GM23248 (cell line): ENCODE results near the gene LTBP4. TPM values are rescaled to one million over a fixed set of nuclear protein-coding genes. Genes with fewer than 3 reads are reported as not detected.
"Not testable (repeated sequence)": the region's sequence is repeated elsewhere in the genome, so short reads cannot be mapped to it uniquely, and the experiment has no call there.

ENCODE experiments used
- DNase-seq: peaks from one replicate; pipeline ENCODE4 v3.0.0-alpha.2; 2015
- H2AFZ ChIP-seq: fragments of 200-600 bp; sonication (generic); 2 replicates; pipeline ENCODE4 v1.6.1; 2016; ENCODE audit warnings: antibody characterized with exemption
- H3F3A ChIP-seq: fragments of 200-600 bp; sonication (generic); 2 replicates; pipeline ENCODE4 v1.6.1; 2016; ENCODE audit warnings: mild to moderate bottlenecking, antibody characterized with exemption, mixed run types; ENCODE audit not compliant: insufficient read depth
- H3K27ac ChIP-seq: fragments of 200-600 bp; sonication (generic); 2 replicates; pipeline ENCODE4 v1.5.1; 2016; ENCODE audit warnings: mild to moderate bottlenecking
- H3K27me3 ChIP-seq: fragments of 200-600 bp; sonication (generic); replicated peaks from 2 replicates; pipeline ENCODE4 v1.6.1; 2016; ENCODE audit warnings: mild to moderate bottlenecking; ENCODE audit not compliant: insufficient read depth
- H3K36me3 ChIP-seq: fragments of 200-600 bp; sonication (generic); 2 replicates; pipeline ENCODE4 v1.6.1; 2016; ENCODE audit warnings: low read depth, mild to moderate bottlenecking
- H3K4me1 ChIP-seq: fragments of 200-600 bp; sonication (generic); 2 replicates; pipeline ENCODE4 v1.6.1; 2016; ENCODE audit warnings: mild to moderate bottlenecking; ENCODE audit not compliant: insufficient read depth
- H3K4me2 ChIP-seq: fragments of 200-600 bp; sonication (generic); one replicate; pipeline ENCODE4 v1.6.1; 2016; ENCODE audit warnings: mild to moderate bottlenecking; ENCODE audit not compliant: unreplicated experiment
- H3K4me3 ChIP-seq: fragments of 200-600 bp; sonication (generic); 2 replicates; pipeline ENCODE4 v1.5.1; 2016; ENCODE audit warnings: mild to moderate bottlenecking
- H3K79me2 ChIP-seq: fragments of 200-600 bp; sonication (generic); 2 replicates; pipeline ENCODE4 v1.6.1; 2016; ENCODE audit warnings: mild to moderate bottlenecking; ENCODE audit not compliant: insufficient read depth
- H3K9ac ChIP-seq: fragments of 200-600 bp; sonication (generic); 2 replicates; pipeline ENCODE4 v1.6.1; 2016; ENCODE audit warnings: mild to moderate bottlenecking
- H3K9me2 ChIP-seq: fragments of 200-600 bp; sonication (generic); 2 replicates; pipeline ENCODE4 v1.6.1; 2016; ENCODE audit warnings: mixed run types, mild to moderate bottlenecking, moderate library complexity; ENCODE audit not compliant: insufficient read depth
- H3K9me3 ChIP-seq: fragments of 200-600 bp; sonication (generic); one replicate; pipeline ENCODE4 v1.6.1; 2017; ENCODE audit warnings: low read depth
- H4K20me1 ChIP-seq: fragments of 200-600 bp; sonication (generic); 2 replicates; pipeline ENCODE4 v1.6.0; 2016; ENCODE audit not compliant: insufficient read depth
- EZH2 ChIP-seq: fragments of 200-600 bp; sonication (generic); IDR thresholded peaks from 2 replicates; pipeline ENCODE4 v1.6.1; 2018; ENCODE audit warnings: antibody characterized with exemption, mild to moderate bottlenecking; ENCODE audit not compliant: insufficient read depth, poor library complexity, severe bottlenecking
- EZH2phosphoT487 ChIP-seq: fragments of 200-600 bp; sonication (generic); IDR thresholded peaks from 2 replicates; pipeline ENCODE4 v1.6.1; 2018; ENCODE audit warnings: antibody characterized with exemption, moderate library complexity, mild to moderate bottlenecking, low read depth; ENCODE audit not compliant: insufficient read depth
- WGBS, 2 experiments: methylation state at CpG; one replicate each; pipeline ENCODE4 v1.1.6; 2015 to 2017; ENCODE audit warnings: low lambda C conversion rate in 2 of 2, low coverage in 1 of 2; ENCODE audit errors: missing lambda C conversion rate in 2 of 2; 5-methylcytosine and 5-hydroxymethylcytosine counted together
- in situ Hi-C: fragments of 300-500 bp; cut with MboI; formaldehyde crosslinking; loops from 2 replicates; pipeline ENCODE4 v1.15.0; 2020
- polyA plus RNA-seq: library from polyadenylated mRNA; unstranded; fragments of >200 nt; fragmentation: Nextera tagmentation; extraction: Ambion mirVana; gene quantifications from 2 replicates; pipeline ENCODE4 v1.2.1, GENCODE V29; 2016
- total RNA-seq: library from RNA; depleted of rRNA; stranded (reverse); fragments of >200 nt; shearing (Covaris generic); gene quantifications from 2 replicates; pipeline ENCODE4 v1.2.3, GENCODE V29; 2014

LTBP4 gene
- total and polyA plus RNA-seq, 2 experiments from 2014 or later, result 18.0 to 47.2 TPM

- in situ Hi-C loops, result no loop called here
Measured at GRCh38 chr19:40590464-40591265, 10.5 kb upstream of the LTBP4 start.

GRCh38 chr19:40591724-40592123, 9.4 kb upstream of the LTBP4 start:
- WGBS, 2 experiments, result 88 to 89% methylated on average over 4 of the region's 4 CpGs
- in situ Hi-C loops, H3K27me3 ChIP-seq, H3K9ac ChIP-seq, H3K9me3 ChIP-seq, H3K4me1 ChIP-seq, H3K36me3 ChIP-seq, H3F3A ChIP-seq, H3K9me2 ChIP-seq, H2AFZ ChIP-seq, H3K4me3 ChIP-seq, H4K20me1 ChIP-seq, H3K4me2 ChIP-seq, H3K27ac ChIP-seq, H3K79me2 ChIP-seq, DNase-seq: not testable (repeated sequence)

More at GRCh38 chr19:40590464-40591265, 10.5 kb upstream of the LTBP4 start:
- no peak overlapping the region for H3K9ac ChIP-seq
- no peaks in the 10 kb centered on the region for H3F3A ChIP-seq
- H3K27me3 ChIP-seq, result no peaks in the 10 kb centered on the region
- 84 to 88% methylated on average over 19 to 22 of the region's 22 CpGs for WGBS, 2 experiments
- H3K36me3 ChIP-seq, result no peaks in the 10 kb centered on the region
- no peak overlapping the region for H3K27ac ChIP-seq
- TF ChIP-seq EZH2 (no peak), EZH2phosphoT487 (no peak)
- no peaks in the 10 kb centered on the region for H3K79me2 ChIP-seq
- no peak overlapping the region for H3K4me3 ChIP-seq
- no peak overlapping the region for H2AFZ ChIP-seq
- H3K9me2 ChIP-seq, result no peaks in the 10 kb centered on the region
- no peak overlapping the region for H3K4me2 ChIP-seq
- H4K20me1 ChIP-seq, result no peaks in the 10 kb centered on the region
- no peak for DNase-seq
- H3K9me3 ChIP-seq, result no peaks in the 10 kb centered on the region
- H3K4me1 ChIP-seq, result peaks cover 8% of the 10 kb centered on the region

- Histone ChIP-seq H3K9ac (no peak overlapping the region), H2AFZ (no peak overlapping the region), H3K27me3 (no peaks in the 10 kb centered on the region; the same call in 1 of the 2 replicates), H3F3A (no peaks in the 10 kb centered on the region), H3K9me3 (no peaks in the 10 kb centered on the region), H3K4me3 (no peak overlapping the region), H3K36me3 (no peaks in the 10 kb centered on the region), H3K79me2 (no peaks in the 10 kb centered on the region), H4K20me1 (no peaks in the 10 kb centered on the region), H3K4me2 (no peak overlapping the region), H3K27ac (no peak overlapping the region), H3K9me2 (no peaks in the 10 kb centered on the region), H3K4me1 (peaks cover 9% of the 10 kb centered on the region)
- peak; percentile 63 for DNase-seq
- TF ChIP-seq EZH2phosphoT487 (no peak), EZH2 (no peak)
- in situ Hi-C loops, result no loop called here
- 63 to 75% methylated on average over 4 of the region's 4 CpGs for WGBS, 2 experiments
Measured at GRCh38 chr19:40592170-40592569, 9.0 kb upstream of the LTBP4 start.

GRCh38 chr19:40594255-40594654, 6.9 kb upstream of the LTBP4 start:
- no peaks in the 10 kb centered on the region for H3K36me3 ChIP-seq
- peak; percentile 55 for DNase-seq
- peak overlapping the region; percentile 50 for H3K4me2 ChIP-seq
- H3K9me3 ChIP-seq, result no peaks in the 10 kb centered on the region
- no peak overlapping the region for H3K9ac ChIP-seq
- no peak overlapping the region for H3K27ac ChIP-seq
- peaks cover 12% of the 10 kb centered on the region; the same call in 1 of the 2 replicates for H3K27me3 ChIP-seq
- H3K4me3 ChIP-seq, result peak overlapping the region; percentile 33
- H2AFZ ChIP-seq, result no peak overlapping the region
- no peaks in the 10 kb centered on the region for H3K79me2 ChIP-seq
- TF ChIP-seq EZH2, result no peak
- no peak for TF ChIP-seq EZH2phosphoT487
- H4K20me1 ChIP-seq, result no peaks in the 10 kb centered on the region
- no peaks in the 10 kb centered on the region for H3K9me2 ChIP-seq
- WGBS, 2 experiments, result 14 to 21% methylated on average over 7 to 8 of the region's 8 CpGs
- no peaks in the 10 kb centered on the region for H3F3A ChIP-seq
- in situ Hi-C loops, result no loop called here
- peaks cover 12% of the 10 kb centered on the region for H3K4me1 ChIP-seq
